ENCODE results near the gene CX3CR1.

DNA sequence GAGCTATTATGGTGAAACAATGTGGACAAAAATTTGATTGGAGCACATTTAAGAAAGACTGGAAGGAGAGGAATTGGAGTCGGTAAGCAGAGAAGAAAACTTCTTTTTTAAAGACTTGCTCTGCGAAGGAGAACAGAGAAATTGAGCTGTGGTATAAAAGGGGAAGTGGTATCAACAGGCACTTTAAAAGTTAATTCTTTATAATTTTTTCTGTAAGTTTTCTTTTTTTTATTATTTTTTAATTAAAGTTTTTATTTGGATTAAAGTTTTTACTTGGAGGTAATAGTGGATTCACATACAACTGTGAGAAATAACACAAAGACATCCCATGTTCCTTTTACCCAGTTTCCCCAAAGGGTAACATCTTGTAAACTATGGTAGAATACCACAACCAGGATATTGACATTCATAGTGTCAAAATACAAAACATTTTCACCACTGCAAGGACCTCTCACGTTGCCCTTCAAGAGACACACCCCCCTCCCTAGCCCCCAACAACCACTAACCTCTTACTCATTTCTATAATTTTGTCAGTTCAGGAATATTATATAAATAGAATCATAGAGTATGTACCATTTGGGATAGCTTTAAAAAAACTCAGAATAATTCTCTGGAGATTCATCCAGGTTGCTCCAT, 53.6 kb downstream of the CX3CR1 start:
- TF ChIP-seq, protein P1, sequence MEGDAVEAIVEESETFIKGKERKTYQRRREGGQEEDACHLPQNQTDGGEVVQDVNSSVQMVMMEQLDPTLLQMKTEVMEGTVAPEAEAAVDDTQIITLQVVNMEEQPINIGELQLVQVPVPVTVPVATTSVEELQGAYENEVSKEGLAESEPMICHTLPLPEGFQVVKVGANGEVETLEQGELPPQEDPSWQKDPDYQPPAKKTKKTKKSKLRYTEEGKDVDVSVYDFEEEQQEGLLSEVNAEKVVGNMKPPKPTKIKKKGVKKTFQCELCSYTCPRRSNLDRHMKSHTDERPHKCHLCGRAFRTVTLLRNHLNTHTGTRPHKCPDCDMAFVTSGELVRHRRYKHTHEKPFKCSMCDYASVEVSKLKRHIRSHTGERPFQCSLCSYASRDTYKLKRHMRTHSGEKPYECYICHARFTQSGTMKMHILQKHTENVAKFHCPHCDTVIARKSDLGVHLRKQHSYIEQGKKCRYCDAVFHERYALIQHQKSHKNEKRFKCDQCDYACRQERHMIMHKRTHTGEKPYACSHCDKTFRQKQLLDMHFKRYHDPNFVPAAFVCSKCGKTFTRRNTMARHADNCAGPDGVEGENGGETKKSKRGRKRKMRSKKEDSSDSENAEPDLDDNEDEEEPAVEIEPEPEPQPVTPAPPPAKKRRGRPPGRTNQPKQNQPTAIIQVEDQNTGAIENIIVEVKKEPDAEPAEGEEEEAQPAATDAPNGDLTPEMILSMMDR (IDR thresholded peaks at IDR 0.05; ENCODE audit: low read depth, low read length): no peak
- no peak for TF ChIP-seq EZH2phosphoT487 (IDR thresholded peaks at IDR 0.05; ENCODE audit: low read depth)
